Liver (tissue), 9 donors: ENCODE measurements around the gene BEGAIN. TPM values are rescaled to one million over a fixed set of nuclear protein-coding genes. Genes with fewer than 3 reads are reported as not detected.

Source experiments
- DNase-seq: peaks from one replicate; pipeline ENCODE4 v3.0.0-alpha.2; 2017; ENCODE audit warnings: low spot score
- H3K27ac ChIP-seq, 2 donors: one replicate each; pipeline ENCODE4 v1.7.0; 2013; ENCODE audit warnings: inconsistent platforms in 2 of 2, low read length in 2 of 2, control low read depth in 1 of 2, low read depth in 1 of 2, mild to moderate bottlenecking in 1 of 2
- H3K27me3 ChIP-seq, 4 donors: one replicate each; pipeline versions ENCODE4 v1.6.1 to v1.7.0; 2013; ENCODE audit warnings: low read length in 3 of 4, inconsistent platforms in 1 of 4, mild to moderate bottlenecking in 1 of 4, moderate library complexity in 1 of 4; ENCODE audit not compliant: control insufficient read depth in 4 of 4, insufficient read depth in 4 of 4
- H3K36me3 ChIP-seq, 4 donors: one replicate each; pipeline versions ENCODE4 v1.6.1 to v1.7.0; 2013; ENCODE audit warnings: low read length in 3 of 4, mild to moderate bottlenecking in 3 of 4, low read depth in 1 of 4, moderate library complexity in 1 of 4; ENCODE audit not compliant: control insufficient read depth in 4 of 4, insufficient read depth in 3 of 4
- H3K4me1 ChIP-seq, 4 donors: one replicate each; pipeline versions ENCODE4 v1.6.1 to v1.7.0; 2013; ENCODE audit warnings: low read length in 3 of 4, mild to moderate bottlenecking in 3 of 4, moderate library complexity in 1 of 4; ENCODE audit not compliant: control insufficient read depth in 4 of 4, insufficient read depth in 4 of 4
- H3K4me3 ChIP-seq, 3 donors: one replicate each; pipeline versions ENCODE4 v1.6.1 to v1.7.0; 2013; ENCODE audit warnings: low read length in 3 of 3, control low read depth in 1 of 3, low read depth in 1 of 3, mild to moderate bottlenecking in 1 of 3
- H3K9ac ChIP-seq, 2 donors: one replicate each; pipeline ENCODE4 v1.7.0; 2013; ENCODE audit warnings: low read length in 2 of 2, mild to moderate bottlenecking in 2 of 2, moderate library complexity in 2 of 2, control low read depth in 1 of 2, low read depth in 1 of 2
- H3K9me3 ChIP-seq, 4 donors: one replicate each; pipeline versions ENCODE4 v1.6.1 to v1.7.0; 2013; ENCODE audit warnings: low read length in 3 of 4; ENCODE audit not compliant: control insufficient read depth in 4 of 4
- ATF3 ChIP-seq: IDR thresholded peaks from 2 replicates; pipeline ENCODE4 v1.6.1; 2016; ENCODE audit warnings: antibody characterized with exemption
- CTCF ChIP-seq: fragments of 150-350 bp; IDR thresholded peaks from 2 replicates; pipeline ENCODE4 v1.5.1; 2017; ENCODE audit warnings: improper control_type of control experiment, low read depth, low read length; ENCODE audit not compliant: missing input control
- EGR1 ChIP-seq, 2 donors: IDR thresholded peaks; 2 replicates each; pipeline ENCODE4 v1.6.1; 2016 to 2018; ENCODE audit warnings: antibody characterized with exemption in 2 of 2, low read depth in 2 of 2
- FOXA1 ChIP-seq: IDR thresholded peaks from 2 replicates; pipeline ENCODE4 v1.6.1; 2016; ENCODE audit warnings: antibody characterized with exemption
- FOXA2 ChIP-seq: IDR thresholded peaks from 2 replicates; pipeline ENCODE4 v1.6.1; 2016; ENCODE audit warnings: antibody characterized with exemption
- GABPA ChIP-seq, 2 donors: IDR thresholded peaks in 1 of 2; conservative IDR thresholded peaks in 1 of 2; 2 replicates each; pipeline ENCODE4 v1.6.1; 2016; ENCODE audit warnings: antibody characterized with exemption in 2 of 2, mild to moderate bottlenecking in 1 of 2, moderate library complexity in 1 of 2
- HNF4A ChIP-seq, 2 donors: conservative IDR thresholded peaks; 2 replicates each; pipeline ENCODE4 v1.6.1; 2016; ENCODE audit warnings: antibody characterized with exemption in 2 of 2, mild to moderate bottlenecking in 2 of 2
- HNF4G ChIP-seq: IDR thresholded peaks from 2 replicates; pipeline ENCODE4 v1.6.1; 2016; ENCODE audit warnings: antibody characterized with exemption
- JUND ChIP-seq, 2 donors: IDR thresholded peaks; 2 replicates each; pipeline ENCODE4 v1.6.1; 2016; ENCODE audit warnings: antibody characterized with exemption in 2 of 2
- MAX ChIP-seq: IDR thresholded peaks from 2 replicates; pipeline ENCODE4 v1.6.1; 2016; ENCODE audit warnings: antibody characterized with exemption
- NR2F2 ChIP-seq: IDR thresholded peaks from 2 replicates; pipeline ENCODE4 v1.6.1; 2016; ENCODE audit warnings: antibody characterized with exemption
- RAD21 ChIP-seq, 2 donors: IDR thresholded peaks; 2 replicates each; pipeline ENCODE4 v1.6.1; 2016; ENCODE audit warnings: antibody characterized with exemption in 2 of 2, mild to moderate bottlenecking in 2 of 2
- REST ChIP-seq: IDR thresholded peaks from 2 replicates; pipeline ENCODE4 v1.6.1; 2016; ENCODE audit warnings: antibody characterized with exemption, mild to moderate bottlenecking
- RXRA ChIP-seq, 2 donors: IDR thresholded peaks; 2 replicates each; pipeline ENCODE4 v1.6.1; 2017 to 2018; ENCODE audit warnings: antibody characterized with exemption in 2 of 2, mild to moderate bottlenecking in 1 of 2
- SP1 ChIP-seq: IDR thresholded peaks from 2 replicates; pipeline ENCODE4 v1.6.1; 2018; ENCODE audit warnings: antibody characterized with exemption, mild to moderate bottlenecking
- TAF1 ChIP-seq: conservative IDR thresholded peaks from 2 replicates; pipeline ENCODE4 v1.6.1; 2016; ENCODE audit warnings: antibody characterized with exemption, mild to moderate bottlenecking
- YY1 ChIP-seq: IDR thresholded peaks from 2 replicates; pipeline ENCODE4 v1.6.1; 2016; ENCODE audit warnings: antibody characterized with exemption, mild to moderate bottlenecking
- ZBTB33 ChIP-seq: IDR thresholded peaks from 2 replicates; pipeline ENCODE4 v1.6.1; 2016; ENCODE audit warnings: antibody characterized with exemption
- WGBS: extraction: QIAGEN DNeasy Blood & Tissue Kit; methylation state at CpG from one replicate; pipeline ENCODE4 v1.1.7; 2013; 5-methylcytosine and 5-hydroxymethylcytosine counted together
- polyA plus RNA-seq, 2 donors: library from polyadenylated mRNA; stranded (reverse) in 1 of 2; unstranded in 1 of 2; fragments of 200-250 nt in 1 of 2; fragments of >200 nt in 1 of 2; fragmentation: Nextera tagmentation in 1 of 2; extraction: Ambion mirVana in 1 of 2; gene quantifications; one replicate each; pipeline versions ENCODE4 v1.2.1 to v1.2.3, GENCODE V29; 2013 to 2015
- total RNA-seq, 2 donors: library from RNA; depleted of rRNA; stranded (reverse); fragments of >200 nt; gene quantifications; one replicate each; pipeline ENCODE4 v1.2.3, GENCODE V29; 2014
- donor health status: healthy.
- donor health status: healthy.
- donor health status: healthy.
- donor health status: healthy.
- donor health status: healthy.

The BEGAIN gene
- total and polyA plus RNA-seq, 4 donors, result 0.11 to 1.9 (median 0.29) TPM

- H3K27ac ChIP-seq, result no peak overlapping the region
- peaks cover 0 to 3% (median 0%) of the 10 kb centered on the region in 4 donors for H3K27me3 ChIP-seq
- no peak for TF ChIP-seq HNF4A (conservative IDR thresholded peaks at IDR 0.05)
- TF ChIP-seq HNF4G, result no peak
- TF ChIP-seq JUND (IDR thresholded peaks at IDR 0.05), result no peak
- no peak for TF ChIP-seq TAF1
- no peak for TF ChIP-seq SP1
- TF ChIP-seq RXRA (IDR thresholded peaks at IDR 0.05), result no peak
- no peak for TF ChIP-seq GABPA (IDR thresholded peaks at IDR 0.05 in 1 of 2, conservative IDR thresholded peaks at IDR 0.05 in 1 of 2)
- TF ChIP-seq ZBTB33, result no peak
- no peak for TF ChIP-seq ATF3
- TF ChIP-seq REST, result no peak
- TF ChIP-seq NR2F2, result no peak
- TF ChIP-seq FOXA1, result no peak
- no peak for TF ChIP-seq YY1
- TF ChIP-seq RAD21 (IDR thresholded peaks at IDR 0.05), result no peak
- TF ChIP-seq EGR1 (IDR thresholded peaks at IDR 0.05; ENCODE audit: low read depth in 2 of 2), result no peak
- no peak for TF ChIP-seq MAX
- no peak for TF ChIP-seq FOXA2
- no peak for TF ChIP-seq CTCF
- no peak overlapping the region for H3K4me3 ChIP-seq
- DNase-seq, result no peak
- 87% methylated on average over 8 of the region's 8 CpGs for WGBS
- H3K9me3 ChIP-seq, result no peaks in the 10 kb centered on the region
- no peaks in the 10 kb centered on the region for H3K4me1 ChIP-seq
- no peak overlapping the region for H3K9ac ChIP-seq
- H3K36me3 ChIP-seq, result no peaks in the 10 kb centered on the region
These were observed 28.3 kb downstream of the BEGAIN start for GRCh38 chr14:100558966-100559365.
